ENCODE results near the gene ASB11. TPM values are rescaled to one million over a fixed set of nuclear protein-coding genes. Genes with fewer than 3 reads are reported as not detected.

The ASB11 gene
- total RNA-seq, 1 experiment from 2014 or later, result not detected

- no peak overlapping the region for H3K18ac ChIP-seq (ENCODE audit: insufficient read length, low read depth, low read length)
- H3K4me1 ChIP-seq (ENCODE audit: insufficient read depth, low read length), result peaks cover 2% of the 10 kb centered on the region; the same call in 1 of the 2 replicates
- H3K9ac ChIP-seq (ENCODE audit: extremely low read depth, insufficient read length, low read length), result no peak overlapping the region
- peaks cover 1% of the 10 kb centered on the region; the same call in 1 of the 2 replicates for H3K27me3 Mint-ChIP-seq (ENCODE audit: low read depth)
- DNase-seq, result no peak
- H3K27ac Mint-ChIP-seq, result no peak overlapping the region; a peak in 1 of 7 replicates
- H3K23ac ChIP-seq (ENCODE audit: insufficient read length, low read depth, low read length), result no peak overlapping the region
- H3K4me3 Mint-ChIP-seq, result no peak overlapping the region
- no peak overlapping the region for H2BK20ac ChIP-seq (ENCODE audit: low read depth, low read length, poor library complexity, severe bottlenecking)
- H3T11ph ChIP-seq (ENCODE audit: low read length), result no peak overlapping the region
- no peak overlapping the region for H3K14ac ChIP-seq (ENCODE audit: insufficient read depth, low read length)
- no peaks in the 10 kb centered on the region for H3K79me1 ChIP-seq (ENCODE audit: insufficient read depth, low read depth, low read length, poor library complexity, severe bottlenecking)
- WGBS (ENCODE audit: extremely low coverage, insufficient read length, low lambda C conversion rate), result no CpG with 5 or more reads among the region's 2 CpGs
- H2BK5ac ChIP-seq (ENCODE audit: insufficient read length, low read length), result no peak overlapping the region
- no peak overlapping the region for H3K4me2 ChIP-seq (ENCODE audit: insufficient read depth, insufficient read length, low read length)
- H4K8ac ChIP-seq (replicated peaks; ENCODE audit: insufficient read length, low read depth, low read length), result no peak overlapping the region
- H2BK15ac ChIP-seq (ENCODE audit: low read depth, low read length), result no peak overlapping the region
- H3K9me3 ChIP-seq (ENCODE audit: control insufficient read depth, low read depth, low read length), result no peaks in the 10 kb centered on the region
- H4K5ac ChIP-seq (ENCODE audit: insufficient read length, low read depth, low read length), result no peak overlapping the region
- H3K27me3 ChIP-seq (ENCODE audit: insufficient read depth, low read length), result no peaks in the 10 kb centered on the region
- no peaks in the 10 kb centered on the region for H3K23me2 ChIP-seq (ENCODE audit: insufficient read length, low read depth, low read length, poor library complexity, severe bottlenecking)
- no peak overlapping the region for H2BK120ac ChIP-seq (ENCODE audit: low read depth, low read length, poor library complexity, severe bottlenecking)
- H4K20me1 ChIP-seq (ENCODE audit: control insufficient read depth, insufficient read depth, insufficient read length), result no peaks in the 10 kb centered on the region
- no peak overlapping the region for H2BK12ac ChIP-seq (ENCODE audit: insufficient read length, low read depth, low read length)
- no peak overlapping the region for H3K4ac ChIP-seq (ENCODE audit: low read depth, low read length)
- no peak overlapping the region for H3K56ac ChIP-seq (ENCODE audit: insufficient read length, low read depth, low read length)
- H3K36me3 Mint-ChIP-seq (ENCODE audit: insufficient read depth in 1 of 3, low read depth in 3 of 3), result no peaks in the 10 kb centered on the region
- no peak overlapping the region for H3K27ac ChIP-seq (ENCODE audit: insufficient read length, low read depth, low read length)
- peaks cover 16 to 19% of the 10 kb centered on the region in 2 experiments for H3K9me3 Mint-ChIP-seq
- H3K79me2 ChIP-seq (ENCODE audit: insufficient read depth, low read length), result no peaks in the 10 kb centered on the region
- H4K91ac ChIP-seq (ENCODE audit: insufficient read length, low read depth, low read length), result no peak overlapping the region
- H3K4me1 Mint-ChIP-seq, result no peaks in the 10 kb centered on the region
- H2AK5ac ChIP-seq (ENCODE audit: insufficient read length, low read length), result no peak overlapping the region
- no peak overlapping the region for H2AFZ ChIP-seq (ENCODE audit: low read length)
- TF ChIP-seq CTCF (conservative IDR thresholded peaks at IDR 0.05), result no peak
Measured at GRCh38 chrX:15298201-15298600, 17.2 kb downstream of the ASB11 start.

Data from H9 (cell line).